HepG2 (cell line): ENCODE results near the gene MYLK2.

Experiments used
- ERF ChIP-seq: IDR thresholded peaks from 2 replicates; pipeline ENCODE4 v1.6.1; 2018; ENCODE audit warnings: missing biosample characterization, missing genetic modification reagents
- GATAD1 ChIP-seq: IDR thresholded peaks from 2 replicates; pipeline ENCODE4 v1.6.1; 2016; ENCODE audit warnings: missing genetic modification reagents, missing compliant biosample characterization
- HES4 ChIP-seq: sonication (generic); formaldehyde crosslinking; IDR thresholded peaks from 2 replicates; pipeline ENCODE4 v1.9.0; 2021; ENCODE audit warnings: mild to moderate bottlenecking, missing genetic modification reagents, borderline replicate concordance
- HNRNPH1 ChIP-seq: fragments of 200-400 bp; formaldehyde crosslinking; optimal IDR thresholded peaks from 2 replicates; pipeline ENCODE3; 2017; ENCODE audit warnings: mild to moderate bottlenecking, low read depth, low read length
- HNRNPUL1 ChIP-seq: fragments of 200-400 bp; formaldehyde crosslinking; IDR thresholded peaks from 2 replicates; pipeline ENCODE4 v1.6.1; 2017; ENCODE audit warnings: low read depth, mild to moderate bottlenecking, low read length, moderate library complexity
- IRF9 ChIP-seq: sonication (generic); formaldehyde crosslinking; IDR thresholded peaks from 2 replicates; pipeline ENCODE4 v1.8.0; 2022; ENCODE audit warnings: missing genetic modification reagents, mild to moderate bottlenecking, borderline replicate concordance
- JUN ChIP-seq: sonication (generic); formaldehyde crosslinking; IDR thresholded peaks from 2 replicates; pipeline ENCODE4 v1.4.0; 2020; ENCODE audit warnings: mild to moderate bottlenecking, missing genetic modification reagents
- NFKBIZ ChIP-seq: IDR thresholded peaks from 2 replicates; pipeline ENCODE4 v1.6.1; 2018; ENCODE audit warnings: missing genetic modification reagents, missing compliant biosample characterization
- THRA ChIP-seq: sonication (generic); formaldehyde crosslinking; IDR thresholded peaks from 2 replicates; pipeline ENCODE4 v1.4.0; 2020; ENCODE audit warnings: missing genetic modification reagents, borderline replicate concordance
- TF ChIP-seq, protein P1 (sequence below): sonication (generic); formaldehyde crosslinking; IDR thresholded peaks from 2 replicates; pipeline ENCODE4 v1.5.0; 2020; ENCODE audit warnings: mild to moderate bottlenecking, missing genetic modification reagents, moderate library complexity
- TF ChIP-seq, protein P2 (sequence below), 2 experiments: IDR thresholded peaks; 2 replicates each; pipeline ENCODE4 v1.6.1; 2011 to 2012; ENCODE audit warnings: low read length in 2 of 2, borderline replicate concordance in 1 of 2, low read depth in 1 of 2, mild to moderate bottlenecking in 1 of 2, moderate library complexity in 1 of 2

DNA sequence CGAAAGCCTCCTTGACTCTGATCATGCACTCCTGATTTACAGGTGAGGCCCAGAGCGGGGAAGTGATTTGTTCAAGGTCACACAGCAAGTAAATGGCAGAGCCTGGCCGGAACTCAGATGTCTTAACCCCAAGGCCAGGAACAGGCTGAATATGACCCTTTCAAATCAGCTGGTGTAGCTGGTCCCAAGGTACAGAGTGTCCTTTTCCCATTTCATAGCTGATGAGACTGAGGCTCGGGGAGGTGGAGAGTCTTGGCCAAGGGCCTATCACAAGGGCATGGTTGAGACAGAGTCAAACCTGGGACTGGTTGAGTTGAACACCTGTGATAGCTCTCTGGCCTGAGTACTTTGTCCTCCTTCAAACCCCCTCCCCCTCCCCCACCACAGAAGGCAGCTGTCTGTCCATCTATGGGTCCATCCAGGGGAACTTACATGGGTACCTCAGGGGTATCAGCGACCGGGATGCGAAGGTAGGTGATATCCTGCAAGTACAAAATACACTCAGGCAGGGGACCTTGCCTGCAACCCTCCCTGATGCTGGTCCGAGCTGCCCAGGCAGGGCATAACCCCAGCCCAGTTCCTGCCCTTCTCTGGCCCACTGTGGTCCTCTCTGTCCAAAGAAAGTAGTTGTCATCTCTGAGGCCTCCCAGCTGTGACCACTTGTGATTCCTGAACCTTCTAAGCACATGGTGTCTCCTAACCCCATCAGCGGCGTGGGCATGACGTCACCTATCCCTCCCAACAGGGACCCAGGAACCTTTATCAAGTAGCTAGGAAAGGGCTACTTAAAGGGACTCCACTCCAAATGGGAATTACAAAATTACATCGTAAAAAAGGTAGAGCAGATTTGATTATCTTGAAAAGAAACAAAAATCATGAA lies 45.6 kb downstream of the MYLK2 start:
- TF ChIP-seq, protein P1, sequence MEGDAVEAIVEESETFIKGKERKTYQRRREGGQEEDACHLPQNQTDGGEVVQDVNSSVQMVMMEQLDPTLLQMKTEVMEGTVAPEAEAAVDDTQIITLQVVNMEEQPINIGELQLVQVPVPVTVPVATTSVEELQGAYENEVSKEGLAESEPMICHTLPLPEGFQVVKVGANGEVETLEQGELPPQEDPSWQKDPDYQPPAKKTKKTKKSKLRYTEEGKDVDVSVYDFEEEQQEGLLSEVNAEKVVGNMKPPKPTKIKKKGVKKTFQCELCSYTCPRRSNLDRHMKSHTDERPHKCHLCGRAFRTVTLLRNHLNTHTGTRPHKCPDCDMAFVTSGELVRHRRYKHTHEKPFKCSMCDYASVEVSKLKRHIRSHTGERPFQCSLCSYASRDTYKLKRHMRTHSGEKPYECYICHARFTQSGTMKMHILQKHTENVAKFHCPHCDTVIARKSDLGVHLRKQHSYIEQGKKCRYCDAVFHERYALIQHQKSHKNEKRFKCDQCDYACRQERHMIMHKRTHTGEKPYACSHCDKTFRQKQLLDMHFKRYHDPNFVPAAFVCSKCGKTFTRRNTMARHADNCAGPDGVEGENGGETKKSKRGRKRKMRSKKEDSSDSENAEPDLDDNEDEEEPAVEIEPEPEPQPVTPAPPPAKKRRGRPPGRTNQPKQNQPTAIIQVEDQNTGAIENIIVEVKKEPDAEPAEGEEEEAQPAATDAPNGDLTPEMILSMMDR (CRISPR knock-in tag): no peak
- TF ChIP-seq ERF (CRISPR knock-in tag) (no peak), HNRNPUL1 (no peak), GATAD1 (CRISPR knock-in tag) (no peak), IRF9 (CRISPR knock-in tag) (no peak), HNRNPH1 (no peak), THRA (CRISPR knock-in tag) (no peak), NFKBIZ (no peak), HES4 (CRISPR knock-in tag) (no peak), JUN (CRISPR knock-in tag) (no peak)
- TF ChIP-seq, protein P2, sequence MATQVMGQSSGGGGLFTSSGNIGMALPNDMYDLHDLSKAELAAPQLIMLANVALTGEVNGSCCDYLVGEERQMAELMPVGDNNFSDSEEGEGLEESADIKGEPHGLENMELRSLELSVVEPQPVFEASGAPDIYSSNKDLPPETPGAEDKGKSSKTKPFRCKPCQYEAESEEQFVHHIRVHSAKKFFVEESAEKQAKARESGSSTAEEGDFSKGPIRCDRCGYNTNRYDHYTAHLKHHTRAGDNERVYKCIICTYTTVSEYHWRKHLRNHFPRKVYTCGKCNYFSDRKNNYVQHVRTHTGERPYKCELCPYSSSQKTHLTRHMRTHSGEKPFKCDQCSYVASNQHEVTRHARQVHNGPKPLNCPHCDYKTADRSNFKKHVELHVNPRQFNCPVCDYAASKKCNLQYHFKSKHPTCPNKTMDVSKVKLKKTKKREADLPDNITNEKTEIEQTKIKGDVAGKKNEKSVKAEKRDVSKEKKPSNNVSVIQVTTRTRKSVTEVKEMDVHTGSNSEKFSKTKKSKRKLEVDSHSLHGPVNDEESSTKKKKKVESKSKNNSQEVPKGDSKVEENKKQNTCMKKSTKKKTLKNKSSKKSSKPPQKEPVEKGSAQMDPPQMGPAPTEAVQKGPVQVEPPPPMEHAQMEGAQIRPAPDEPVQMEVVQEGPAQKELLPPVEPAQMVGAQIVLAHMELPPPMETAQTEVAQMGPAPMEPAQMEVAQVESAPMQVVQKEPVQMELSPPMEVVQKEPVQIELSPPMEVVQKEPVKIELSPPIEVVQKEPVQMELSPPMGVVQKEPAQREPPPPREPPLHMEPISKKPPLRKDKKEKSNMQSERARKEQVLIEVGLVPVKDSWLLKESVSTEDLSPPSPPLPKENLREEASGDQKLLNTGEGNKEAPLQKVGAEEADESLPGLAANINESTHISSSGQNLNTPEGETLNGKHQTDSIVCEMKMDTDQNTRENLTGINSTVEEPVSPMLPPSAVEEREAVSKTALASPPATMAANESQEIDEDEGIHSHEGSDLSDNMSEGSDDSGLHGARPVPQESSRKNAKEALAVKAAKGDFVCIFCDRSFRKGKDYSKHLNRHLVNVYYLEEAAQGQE (IDR thresholded peaks at IDR 0.05; ENCODE audit: borderline replicate concordance in 1 of 2, low read depth in 1 of 2, low read length in 2 of 2): no peak
